HG02588 (cell line): ENCODE measurements around the gene AGBL3.

Source experiments
- ATAC-seq: cut with Tn5 transposase; IDR thresholded peaks from one replicate; pipeline ENCODE4 v1.9.1; 2021; ENCODE audit warnings: mild to moderate bottlenecking, moderate library complexity; ENCODE audit not compliant: unreplicated experiment

AGBL3 gene

GRCh38 chr7:134986363-134987251 lies at the start of gene AGBL3:
Gene AGBL3 (plus strand): TSS chr7:134986508. CDS start chr7:134987934, 1,426 bp downstream.
- peak; percentile 90 for ATAC-seq

DNA sequence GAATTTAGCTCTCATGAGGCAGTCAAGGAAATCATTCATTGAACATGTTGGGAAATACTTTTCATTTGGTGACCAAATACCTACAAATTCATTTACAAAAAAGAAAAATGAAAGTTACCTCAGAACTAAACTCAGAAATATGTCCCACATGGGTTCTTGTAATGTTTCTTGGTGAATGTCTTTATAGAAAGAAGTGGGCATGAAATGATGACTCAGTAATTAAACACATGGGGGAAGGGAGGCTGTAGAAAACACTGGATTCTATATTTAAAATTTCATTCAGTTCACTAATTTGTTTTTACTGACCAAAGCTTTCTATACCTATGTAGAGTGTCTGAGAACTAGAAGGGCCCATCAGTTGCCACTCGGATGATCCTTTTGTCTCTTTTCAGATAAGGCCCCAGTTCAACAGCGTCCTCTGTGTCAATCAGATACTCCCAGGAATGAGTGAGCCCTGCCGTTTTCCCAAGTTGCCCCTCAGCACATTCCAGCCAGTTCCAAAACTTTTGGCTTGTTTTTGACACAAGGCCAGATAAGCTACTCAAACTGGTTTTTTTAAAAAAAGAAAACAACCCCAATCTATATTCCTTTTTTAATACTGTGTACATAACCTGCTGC lies 49.3 kb upstream of the AGBL3 start:
- no peak for ATAC-seq

DNA sequence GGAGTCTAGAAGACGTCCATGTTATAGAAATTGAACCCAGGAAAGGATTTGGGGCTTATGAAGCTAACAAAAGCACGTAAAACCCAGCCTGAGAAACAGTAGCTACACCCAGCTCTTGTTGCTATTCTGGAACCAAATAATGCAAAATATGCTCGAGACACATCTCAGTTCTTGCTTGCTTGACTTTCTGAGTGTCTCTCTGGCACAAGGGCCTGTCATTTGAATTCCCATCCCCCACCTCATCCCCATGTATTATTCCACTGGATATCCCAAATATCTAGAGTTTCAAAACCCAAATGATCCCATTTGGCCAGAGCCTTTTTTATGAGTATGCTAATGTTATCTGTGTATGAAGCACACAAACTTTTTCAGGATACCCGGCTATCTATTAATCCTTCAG lies 48.2 kb upstream of the AGBL3 start:
- ATAC-seq: no peak

- no peak for ATAC-seq
Measured at GRCh38 chr7:134939136-134939535, 47.2 kb upstream of the AGBL3 start.

DNA sequence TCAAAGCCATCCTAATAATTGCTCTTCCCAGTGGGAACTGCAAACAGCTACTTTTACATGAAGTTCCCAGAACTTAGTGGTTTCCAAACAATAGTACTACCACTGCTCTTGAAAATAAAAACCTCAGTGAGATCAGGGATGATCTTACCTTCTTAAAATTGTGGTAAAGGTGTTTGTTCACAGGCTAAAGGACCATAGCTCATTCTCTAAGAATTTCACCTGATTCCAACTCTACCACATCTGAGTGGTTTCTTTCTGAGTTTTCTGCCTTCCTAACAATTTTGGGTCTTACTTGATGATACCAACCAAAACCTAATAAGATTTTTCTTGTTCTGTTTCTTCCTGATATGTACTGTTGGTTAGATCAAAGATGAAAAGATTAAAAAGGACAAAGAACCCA lies 45.6 kb upstream of the AGBL3 start:
- no peak for ATAC-seq

- ATAC-seq: no peak
Measured at GRCh38 chr7:134941185-134941900, 45.0 kb upstream of the AGBL3 start.

GRCh38 chr7:134941952-134942351 lies 44.4 kb upstream of the AGBL3 start:
- ATAC-seq: no peak

GRCh38 chr7:134942690-134943466 lies 43.4 kb upstream of the AGBL3 start:
- ATAC-seq: no peak

DNA sequence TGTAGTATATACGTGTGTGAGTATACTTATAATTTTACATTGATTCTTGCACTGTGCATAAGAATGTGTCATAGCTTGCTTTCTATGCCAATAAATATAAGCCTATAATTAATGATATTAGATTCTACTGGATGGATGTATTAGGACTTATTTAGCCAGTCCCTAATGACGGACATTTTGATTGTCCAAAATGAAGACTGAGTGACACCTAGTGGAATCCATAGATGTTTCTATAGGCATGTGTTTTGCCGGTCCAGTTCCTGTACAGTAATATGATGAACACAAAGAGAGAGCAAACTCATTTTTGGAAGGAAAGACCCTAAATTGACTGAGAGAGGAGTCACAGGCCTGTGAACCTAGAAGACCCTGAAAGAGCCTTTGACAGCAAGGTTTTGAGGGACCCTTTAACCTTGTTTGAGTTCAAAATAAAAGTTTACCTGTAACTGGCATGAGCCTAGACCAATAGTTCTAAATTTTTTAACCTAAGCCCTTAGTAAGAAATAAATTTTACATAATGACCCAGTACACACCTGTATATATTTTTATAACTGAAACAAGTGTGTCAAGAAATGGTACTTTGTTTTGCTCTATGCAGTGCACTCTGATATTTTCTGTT lies 42.4 kb upstream of the AGBL3 start:
- ATAC-seq: no peak

- ATAC-seq: no peak
Measured at GRCh38 chr7:134945691-134946090, 40.6 kb upstream of the AGBL3 start.

DNA sequence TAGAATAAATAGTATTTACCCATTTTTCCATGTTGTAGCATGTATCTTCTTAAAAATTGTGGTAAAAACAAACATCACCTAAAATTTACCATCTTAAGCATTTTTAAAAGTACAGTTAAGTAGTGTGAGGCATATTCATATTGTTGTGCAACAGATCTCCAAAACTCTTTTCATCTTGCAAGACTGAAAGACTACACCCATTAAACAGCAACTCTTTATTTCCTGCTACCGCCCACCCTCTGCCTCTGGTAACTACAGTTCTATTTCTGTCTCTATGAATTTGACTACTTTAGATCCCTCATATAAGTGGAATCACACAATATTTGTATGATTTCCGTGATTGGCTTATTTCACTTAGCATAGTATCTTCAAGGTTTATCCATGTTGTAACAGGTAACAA lies 40.0 kb upstream of the AGBL3 start:
- ATAC-seq: no peak

GRCh38 chr7:134947329-134947728 lies 39.0 kb upstream of the AGBL3 start:
- ATAC-seq: no peak

- no peak for ATAC-seq
Measured at GRCh38 chr7:134947831-134948230, 38.5 kb upstream of the AGBL3 start.

DNA sequence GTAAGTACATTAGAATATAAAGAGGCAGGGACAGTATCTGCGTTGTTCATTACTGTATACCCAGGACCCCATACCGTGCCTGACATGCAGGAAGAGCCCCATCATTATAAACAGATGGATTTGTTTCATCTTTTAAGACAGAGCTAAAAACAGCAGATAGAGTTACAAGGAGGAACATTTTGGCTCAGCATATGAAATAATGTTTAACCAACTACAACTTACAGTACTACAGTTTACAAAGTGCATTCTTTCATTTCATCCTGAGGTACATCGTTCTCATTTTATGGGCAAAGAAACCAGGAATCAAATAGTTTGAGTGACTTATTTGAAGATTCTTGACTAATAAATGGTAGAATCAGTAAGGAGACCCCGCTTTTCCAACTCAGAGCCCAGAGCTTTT lies 38.1 kb upstream of the AGBL3 start:
- no peak for ATAC-seq

DNA sequence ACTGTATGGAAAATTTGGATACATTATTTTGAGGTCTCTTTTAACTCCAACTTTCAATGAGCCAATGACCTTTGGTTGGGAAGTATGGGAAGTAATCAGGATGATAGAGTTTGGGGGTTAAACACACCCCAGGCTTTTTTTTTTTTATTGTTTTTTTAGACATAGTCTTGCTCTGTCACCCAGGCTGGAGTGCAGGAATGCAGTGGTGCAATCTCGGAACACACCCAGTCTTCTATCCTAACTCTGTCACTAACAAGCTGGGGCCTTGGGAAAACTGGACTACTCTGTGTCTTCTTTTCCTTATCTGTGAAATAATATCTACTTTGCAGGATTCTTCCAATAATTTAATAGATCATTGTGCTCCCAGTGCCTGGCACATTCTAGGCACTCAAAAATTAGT lies 37.6 kb upstream of the AGBL3 start:
- ATAC-seq: no peak

- no peak for ATAC-seq
Measured at GRCh38 chr7:134949171-134949570, 37.1 kb upstream of the AGBL3 start.

DNA sequence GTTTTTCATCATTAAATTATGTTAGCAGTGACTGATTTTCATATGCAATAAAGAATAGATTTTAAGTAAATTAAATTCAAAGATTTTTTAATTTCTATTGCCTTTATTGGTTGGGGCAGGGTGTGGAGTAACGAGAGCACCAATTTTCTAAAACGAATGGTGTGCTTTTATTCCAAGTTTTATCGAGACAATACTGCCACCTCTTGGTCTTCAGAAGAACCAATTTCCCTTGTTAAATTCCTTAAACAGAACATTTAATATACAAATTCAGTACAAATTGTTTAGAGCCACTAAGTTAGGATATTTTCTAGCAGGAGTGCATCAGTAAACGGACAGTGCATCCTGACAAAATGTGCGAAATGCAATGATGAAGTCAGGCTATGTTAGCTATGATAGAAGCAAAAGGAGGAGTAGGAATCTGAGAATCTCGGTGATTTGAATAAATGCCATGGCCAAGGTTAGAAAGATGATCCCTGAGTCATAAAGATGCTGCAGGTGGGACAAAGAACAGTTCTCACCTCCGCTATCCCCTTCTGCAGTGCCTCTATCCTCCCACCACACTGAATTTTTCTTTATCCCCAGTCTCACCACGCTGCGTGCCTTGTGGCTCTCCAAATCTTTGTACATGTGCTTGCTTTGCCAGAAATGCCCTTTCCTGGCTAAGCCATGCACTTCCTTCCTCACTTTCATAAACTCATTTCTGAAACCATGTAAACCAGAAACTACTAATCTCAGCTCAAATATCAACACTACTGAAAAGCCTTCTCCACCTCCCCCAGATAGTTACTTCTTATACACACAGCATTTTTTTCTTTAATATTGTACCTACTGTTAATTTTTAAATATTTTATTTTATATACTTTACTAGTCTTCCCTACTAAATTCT lies 31.9 kb upstream of the AGBL3 start:
- no peak for ATAC-seq

DNA sequence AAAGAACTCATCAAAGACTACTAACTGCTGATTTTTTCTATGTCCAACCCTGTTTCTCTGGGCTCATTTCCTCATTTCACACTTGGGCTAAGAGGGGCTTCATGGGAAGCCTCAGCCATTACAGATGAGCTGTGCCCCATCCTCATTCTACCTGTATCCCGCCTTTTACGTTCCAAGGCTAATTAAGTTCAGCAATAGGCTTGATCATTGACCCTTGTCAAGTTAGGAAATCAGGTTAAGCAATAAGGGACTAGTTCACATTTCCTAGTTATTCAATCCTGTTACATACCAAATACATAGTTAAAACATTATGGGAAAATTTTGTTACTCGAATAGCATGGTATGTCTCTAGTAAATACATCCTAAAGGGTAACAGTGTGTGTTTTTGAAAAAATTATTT lies 29.3 kb upstream of the AGBL3 start:
- ATAC-seq: no peak

GRCh38 chr7:134959810-134960209 lies 26.5 kb upstream of the AGBL3 start:
- no peak for ATAC-seq
